HS-27A (cell line): ENCODE results near the gene SLAIN2.

Experiments used
- DNase-seq: peaks from one replicate; pipeline ENCODE4 v3.0.0-alpha.2; 2012; ENCODE audit warnings: low read depth, missing footprints

SLAIN2 gene

GRCh38 chr4:48334900-48335384, 6.4 kb upstream of the SLAIN2 start:
- DNase-seq = no peak

GRCh38 chr4:48336146-48336870, 5.0 kb upstream of the SLAIN2 start:
- DNase-seq = no peak

DNA sequence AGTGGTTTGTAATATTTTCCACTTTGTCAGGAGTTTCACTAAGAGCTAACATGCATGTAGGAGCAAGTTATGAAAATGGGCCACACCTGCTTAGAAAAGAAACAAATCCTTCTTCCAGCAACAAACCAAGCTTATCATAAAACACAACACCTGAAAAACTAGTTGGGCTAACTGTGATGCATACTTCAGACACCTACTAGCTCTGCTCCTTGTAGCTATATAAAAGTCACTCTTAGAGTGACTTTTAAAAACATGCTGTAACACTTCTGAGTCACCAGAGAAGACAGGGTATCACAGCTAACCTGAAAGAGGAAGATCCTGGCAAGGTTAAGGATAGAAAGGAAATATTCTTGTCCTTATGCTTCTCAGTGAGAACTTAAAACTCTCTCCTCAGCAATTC, 3.6 kb upstream of the SLAIN2 start:
- no peak for DNase-seq

DNA sequence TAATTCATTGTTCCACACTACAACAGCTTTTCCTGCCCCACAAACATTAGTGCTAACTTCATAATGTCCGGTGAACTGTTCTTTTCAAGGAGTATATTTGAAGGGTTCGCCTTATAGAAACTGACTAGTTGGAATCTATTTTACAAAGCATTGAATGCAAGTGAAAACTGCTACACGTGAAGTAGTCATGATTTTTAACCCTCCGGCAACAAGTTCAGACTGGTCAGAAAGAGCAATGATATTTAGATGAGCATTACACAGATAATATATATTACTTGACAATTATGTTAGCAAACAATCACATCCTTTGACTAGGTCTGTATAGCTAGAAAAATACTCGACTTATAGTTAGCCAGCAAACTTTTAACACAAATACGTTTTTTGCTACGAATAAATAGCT, 1.7 kb upstream of the SLAIN2 start:
- no peak for DNase-seq

DNA sequence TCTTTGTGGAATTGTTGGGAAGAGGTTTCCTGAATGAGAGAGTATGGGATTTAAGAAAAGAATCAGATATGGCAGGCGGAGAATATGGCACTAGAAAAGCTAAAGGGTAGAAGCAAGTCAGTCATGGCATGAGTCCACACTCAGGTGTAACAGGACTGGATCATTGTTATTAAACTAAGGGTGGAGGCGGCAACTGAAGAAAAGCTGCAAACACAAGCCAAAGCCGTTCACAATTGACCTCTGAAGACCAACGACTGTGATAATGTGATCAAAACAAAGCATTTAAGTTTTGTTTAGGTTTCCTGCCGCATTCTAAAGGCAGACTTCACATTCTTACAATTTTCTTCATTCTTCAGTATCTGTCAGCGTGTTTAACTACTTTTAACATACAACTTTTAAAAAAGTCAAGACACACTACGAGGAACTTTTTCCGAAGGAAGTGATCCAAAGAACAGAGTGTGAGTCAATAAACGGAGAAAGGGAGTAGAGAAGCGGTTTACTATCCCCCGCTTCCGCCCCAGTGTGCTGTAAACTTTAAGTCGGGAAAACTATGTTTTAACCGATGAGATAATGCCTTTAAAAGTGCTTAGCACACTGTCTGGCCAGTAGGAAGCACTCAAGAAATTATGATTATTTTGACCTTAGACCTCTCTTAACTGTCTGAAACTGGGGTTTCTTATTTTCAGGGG, 909 bp upstream of the SLAIN2 start:
- DNase-seq = no peak

GRCh38 chr4:48341776-48342605, 662 bp downstream of the SLAIN2 start:
- no peak for DNase-seq

GRCh38 chr4:48342606-48342880, 1.2 kb downstream of the SLAIN2 start:
- no peak for DNase-seq

GRCh38 chr4:48343035-48343434, 1.7 kb downstream of the SLAIN2 start:
- DNase-seq = no peak

- DNase-seq = no peak
Measured at GRCh38 chr4:48343551-48343950, 2.2 kb downstream of the SLAIN2 start.

DNA sequence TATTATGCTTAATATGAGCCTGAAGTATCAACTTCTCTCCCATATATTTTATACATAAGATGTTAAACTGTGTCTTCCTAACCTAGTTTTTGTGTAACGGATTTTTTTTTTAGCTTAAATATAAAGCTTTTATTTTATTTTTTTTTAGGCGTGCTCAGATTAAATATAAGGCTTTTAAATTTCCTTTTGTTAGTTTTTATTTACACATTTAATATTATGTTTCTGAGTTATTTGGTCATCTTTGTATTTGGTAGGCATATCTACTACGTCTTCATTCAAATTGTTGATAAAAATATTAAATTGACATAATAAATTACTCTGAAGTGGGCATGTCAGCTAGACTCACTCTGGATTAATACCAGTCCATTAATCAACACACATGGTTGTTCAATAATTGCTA, 4.2 kb downstream of the SLAIN2 start:
- DNase-seq = no peak

DNA sequence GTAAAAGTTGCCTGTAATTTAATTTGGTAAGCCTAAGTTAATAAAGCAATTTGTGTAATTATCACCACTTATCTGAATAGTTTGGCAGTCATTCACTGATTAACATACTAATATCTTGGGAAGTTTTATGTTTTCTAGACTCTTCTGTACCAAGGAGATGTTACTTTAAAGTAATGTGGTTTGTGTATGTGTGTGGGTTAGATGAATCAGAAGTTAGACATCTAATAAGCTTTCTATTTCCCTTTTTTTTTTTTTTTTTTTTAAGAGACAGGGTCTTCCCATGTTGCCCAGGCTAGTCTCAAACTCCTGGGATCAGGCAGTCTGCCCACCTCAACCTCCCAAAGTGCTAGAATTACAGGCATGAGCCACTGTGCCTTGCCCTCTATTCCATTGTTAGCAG, 5.3 kb downstream of the SLAIN2 start:
- no peak for DNase-seq

- no peak for DNase-seq
Measured at GRCh38 chr4:48347282-48347921, 6.1 kb downstream of the SLAIN2 start.

DNA sequence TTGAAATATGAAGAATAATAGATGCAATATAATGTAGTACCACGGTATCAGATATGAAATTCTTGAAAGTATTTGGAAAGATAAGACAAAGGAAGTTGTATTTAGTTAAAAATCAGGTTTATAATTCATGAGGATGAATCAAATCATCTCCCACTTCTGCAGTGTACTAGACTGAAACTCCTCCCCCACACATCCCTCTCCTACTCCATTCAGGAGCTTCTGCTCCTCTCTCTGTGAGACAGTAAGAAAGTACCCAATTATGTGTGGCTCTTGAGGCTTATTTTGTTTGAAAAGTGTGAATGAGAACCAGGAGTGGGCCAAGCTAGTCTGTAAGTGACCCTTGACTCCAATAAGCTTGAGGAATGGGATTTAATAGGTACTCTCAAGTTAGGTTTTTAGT, 9.5 kb downstream of the SLAIN2 start:
- DNase-seq = no peak

- no peak for DNase-seq
Measured at GRCh38 chr4:48352793-48353192, 11.5 kb downstream of the SLAIN2 start.

- no peak for DNase-seq
Measured at GRCh38 chr4:48356355-48356754, 15.0 kb downstream of the SLAIN2 start.

- DNase-seq = no peak
Measured at GRCh38 chr4:48360285-48361011, 19.1 kb downstream of the SLAIN2 start.

GRCh38 chr4:48361012-48361400, 19.7 kb downstream of the SLAIN2 start:
- DNase-seq = no peak

DNA sequence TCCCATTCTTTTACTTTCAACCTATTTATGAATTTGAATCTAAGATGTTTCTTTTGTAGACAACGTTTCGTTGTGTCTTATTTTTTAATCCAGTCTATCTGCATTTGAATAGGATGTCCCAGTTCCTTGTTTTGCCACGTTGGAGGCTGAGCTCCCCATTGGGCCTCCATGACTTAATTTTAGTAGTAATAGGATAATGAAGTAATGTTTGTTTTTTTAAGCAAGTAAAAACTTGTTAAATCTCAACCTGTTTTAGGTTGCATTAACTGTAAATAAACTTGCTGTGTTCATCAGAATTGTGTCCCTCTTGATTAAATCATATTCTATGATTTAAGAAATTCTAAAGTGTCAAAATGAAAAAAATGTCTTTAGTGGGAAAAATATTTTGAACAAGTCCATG, 25.3 kb downstream of the SLAIN2 start:
- no peak for DNase-seq

GRCh38 chr4:48367016-48367415, 25.7 kb downstream of the SLAIN2 start:
- DNase-seq = no peak

DNA sequence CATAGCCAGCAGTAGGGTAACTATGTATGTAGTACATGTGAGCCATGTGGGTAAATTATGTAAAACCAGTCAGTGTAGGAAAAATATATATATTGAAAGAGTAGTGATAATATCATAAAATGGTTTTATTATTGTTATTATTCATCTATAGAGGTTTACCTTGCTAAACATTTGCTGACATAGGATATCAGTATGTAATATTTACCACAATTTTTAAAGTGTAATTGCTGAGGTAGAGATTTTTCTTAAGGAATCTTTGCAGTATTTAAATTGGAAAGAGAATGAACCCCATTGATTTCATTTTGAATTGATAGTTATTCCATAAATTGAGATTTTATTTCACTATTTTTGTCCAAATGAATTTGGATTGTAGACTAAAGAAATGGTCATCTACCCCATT, 27.1 kb downstream of the SLAIN2 start:
- DNase-seq = no peak

DNA sequence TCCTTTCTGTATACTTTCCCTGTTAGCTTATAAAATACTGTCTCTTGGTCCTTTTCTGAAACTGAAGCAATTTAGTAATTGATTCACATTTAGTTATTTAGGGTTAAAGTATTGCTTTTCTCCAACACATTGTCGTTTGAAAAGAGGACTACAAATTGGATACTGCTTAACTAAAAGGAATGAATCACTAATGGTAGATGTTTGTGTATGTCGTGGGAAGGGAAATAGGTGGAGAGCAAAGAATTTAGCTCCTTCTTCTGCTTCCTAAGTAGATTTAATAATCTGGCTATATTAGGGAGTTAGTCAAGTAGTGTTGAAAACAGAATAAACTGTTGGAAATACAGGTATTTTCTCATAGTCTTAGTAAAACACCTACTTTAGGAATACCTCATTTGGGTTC, 27.9 kb downstream of the SLAIN2 start:
- DNase-seq = no peak

DNA sequence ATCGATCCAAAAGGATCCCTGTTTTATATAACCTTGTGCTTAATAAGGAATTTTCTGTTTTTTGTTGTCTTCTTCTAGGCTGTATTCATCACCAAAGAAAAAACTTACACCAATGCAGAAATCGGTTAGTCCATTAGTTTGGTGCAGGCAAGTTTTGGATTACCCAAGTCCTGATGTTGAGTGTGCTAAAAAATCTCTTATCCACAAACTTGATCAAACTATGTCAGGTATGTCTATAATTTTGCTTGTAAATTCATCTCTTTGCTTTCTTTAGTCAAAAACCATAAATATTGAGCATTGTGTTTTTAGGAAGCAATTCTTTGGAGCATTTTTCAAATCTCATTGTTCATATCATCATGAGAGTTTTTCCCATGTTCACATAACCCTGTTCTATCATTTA, 28.4 kb downstream of the SLAIN2 start:
- no peak for DNase-seq
